Stromal cell of bone marrow (primary cell): ENCODE results near the gene NECTIN1.

Experiments used
- DNase-seq: peaks from one replicate; pipeline ENCODE4 v3.0.0-alpha.2; 2012; ENCODE audit warnings: low read depth

The NECTIN1 gene, protein sequence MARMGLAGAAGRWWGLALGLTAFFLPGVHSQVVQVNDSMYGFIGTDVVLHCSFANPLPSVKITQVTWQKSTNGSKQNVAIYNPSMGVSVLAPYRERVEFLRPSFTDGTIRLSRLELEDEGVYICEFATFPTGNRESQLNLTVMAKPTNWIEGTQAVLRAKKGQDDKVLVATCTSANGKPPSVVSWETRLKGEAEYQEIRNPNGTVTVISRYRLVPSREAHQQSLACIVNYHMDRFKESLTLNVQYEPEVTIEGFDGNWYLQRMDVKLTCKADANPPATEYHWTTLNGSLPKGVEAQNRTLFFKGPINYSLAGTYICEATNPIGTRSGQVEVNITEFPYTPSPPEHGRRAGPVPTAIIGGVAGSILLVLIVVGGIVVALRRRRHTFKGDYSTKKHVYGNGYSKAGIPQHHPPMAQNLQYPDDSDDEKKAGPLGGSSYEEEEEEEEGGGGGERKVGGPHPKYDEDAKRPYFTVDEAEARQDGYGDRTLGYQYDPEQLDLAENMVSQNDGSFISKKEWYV

DNA sequence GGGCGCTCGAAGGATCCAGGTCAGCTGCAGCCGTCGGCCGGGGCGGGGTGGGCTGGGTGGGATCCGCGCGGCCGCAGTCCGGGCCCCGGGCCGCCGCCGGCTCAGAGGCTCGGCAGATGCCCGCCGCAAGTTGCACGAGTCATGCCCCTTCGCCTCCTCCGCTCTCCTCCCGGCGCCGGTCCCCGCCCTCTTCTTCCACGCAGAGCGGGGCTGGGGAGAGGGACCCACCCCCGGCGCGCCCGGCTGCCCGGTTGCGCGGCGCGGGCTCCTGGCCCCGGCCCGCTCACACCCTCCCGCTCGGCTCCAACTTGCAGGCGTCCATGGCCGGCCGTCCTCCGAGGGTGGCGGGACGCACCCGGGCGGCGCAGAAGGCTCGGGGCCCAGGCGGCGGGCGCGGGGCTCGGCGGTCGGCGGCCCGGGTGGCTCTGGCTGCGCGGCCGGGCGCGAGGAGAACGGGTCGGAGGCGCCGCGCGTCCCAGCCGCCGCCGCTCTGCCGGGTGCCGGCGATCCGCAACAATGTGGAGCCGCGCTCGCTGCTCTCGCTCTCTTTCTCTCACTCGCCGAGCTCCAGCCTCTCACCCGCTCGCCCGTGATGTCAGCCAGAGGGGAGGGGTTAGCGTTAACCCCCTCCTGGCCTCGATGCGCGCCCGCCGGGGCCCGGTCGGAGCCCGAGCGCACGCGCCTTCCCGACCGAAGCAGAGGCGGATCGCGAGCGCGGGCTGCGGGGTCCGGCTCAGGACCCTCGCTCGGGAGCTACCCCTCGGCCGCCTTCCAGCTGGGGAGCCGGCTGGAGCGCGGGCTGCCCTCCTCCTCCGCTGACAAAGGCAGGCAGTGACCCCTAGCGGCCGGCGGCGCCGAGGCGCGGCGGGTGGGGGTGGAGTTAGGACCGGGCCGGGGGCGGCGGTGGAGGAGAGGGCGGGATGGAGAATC lies at the start of gene NECTIN1:
NECTIN1 (minus strand) TSS at position 550 of the 930 bp plus-strand sequence. CDS start 647 bp downstream, outside the sequence.
- DNase-seq = peak; percentile 66

DNA sequence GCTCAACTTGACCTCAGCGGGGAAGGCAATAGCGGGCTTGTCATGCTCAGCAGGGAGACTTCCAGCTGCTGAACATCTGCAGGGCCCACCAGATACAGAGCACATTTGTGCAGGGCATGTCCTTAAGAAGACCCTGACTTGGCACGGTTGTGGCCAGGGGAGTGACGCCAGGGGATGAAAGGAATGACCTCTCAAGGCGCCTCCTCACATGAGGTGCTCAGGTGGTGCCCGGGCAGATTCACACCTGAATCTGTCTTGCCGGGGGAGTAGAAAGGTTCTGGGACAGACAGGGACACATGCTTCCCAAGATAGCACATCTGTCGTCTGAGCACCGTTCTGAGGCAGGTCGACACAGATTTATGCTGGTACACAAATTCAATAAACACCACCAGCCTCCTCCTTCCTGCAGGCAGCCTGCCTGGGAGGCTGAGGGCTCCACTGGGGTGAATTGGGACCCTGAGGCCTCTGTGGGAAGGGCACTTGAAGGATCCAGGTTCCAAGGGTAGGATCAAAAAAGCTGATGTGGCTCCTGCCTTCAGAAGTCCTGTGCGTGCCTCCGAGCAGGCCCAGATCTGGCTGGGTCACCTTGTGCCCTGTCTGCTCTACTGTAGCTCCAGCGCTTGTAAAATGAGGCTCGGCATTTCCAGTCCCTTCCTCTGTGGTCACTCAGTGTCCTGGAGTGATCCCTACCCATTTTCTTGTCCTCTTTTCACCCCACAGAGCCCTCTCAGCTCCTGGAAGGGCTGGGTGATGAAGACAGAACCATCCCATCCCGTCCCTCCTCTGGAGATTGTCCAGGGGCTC lies 49.6 kb upstream of the NECTIN1 start:
- no peak for DNase-seq

DNA sequence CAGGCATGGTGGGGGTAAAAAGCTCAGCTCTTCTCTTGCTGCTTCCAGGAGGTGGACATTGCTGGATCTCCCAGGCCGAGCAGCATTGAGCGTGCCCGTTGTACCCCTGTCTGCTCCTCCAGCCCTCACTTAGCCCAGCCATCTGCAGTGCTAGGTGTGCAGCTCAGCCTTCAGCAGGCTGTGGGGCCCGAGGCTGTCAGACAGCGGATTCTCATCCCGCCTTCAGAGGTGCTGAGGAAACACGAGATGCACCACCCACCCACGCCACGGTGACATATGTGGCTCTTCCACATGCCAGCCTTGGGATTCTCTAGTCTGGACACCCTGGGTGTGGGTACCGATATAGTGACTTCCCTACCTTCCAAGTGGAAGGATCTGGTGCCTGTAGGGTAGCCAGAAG lies 48.9 kb upstream of the NECTIN1 start:
- DNase-seq = no peak

DNA sequence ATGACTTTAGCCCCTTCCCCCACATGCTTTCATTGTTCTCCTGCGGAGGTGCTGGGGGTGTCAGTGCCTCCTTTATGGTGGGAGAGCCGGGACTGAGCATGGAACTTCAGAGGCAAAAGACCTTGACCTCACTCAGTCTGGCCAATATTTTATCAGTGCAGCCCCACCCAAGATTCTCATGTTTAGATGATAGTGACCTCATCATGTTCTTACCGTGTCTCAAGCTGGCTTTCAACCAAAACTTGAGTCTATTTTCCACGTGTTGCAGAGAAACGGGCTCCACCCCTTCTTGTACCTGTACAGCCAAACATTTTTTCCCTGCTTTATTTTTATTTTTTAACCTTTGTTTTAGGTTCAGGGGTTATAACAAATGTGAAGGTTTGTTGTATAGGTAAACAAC lies 47.7 kb upstream of the NECTIN1 start:
- DNase-seq = no peak

DNA sequence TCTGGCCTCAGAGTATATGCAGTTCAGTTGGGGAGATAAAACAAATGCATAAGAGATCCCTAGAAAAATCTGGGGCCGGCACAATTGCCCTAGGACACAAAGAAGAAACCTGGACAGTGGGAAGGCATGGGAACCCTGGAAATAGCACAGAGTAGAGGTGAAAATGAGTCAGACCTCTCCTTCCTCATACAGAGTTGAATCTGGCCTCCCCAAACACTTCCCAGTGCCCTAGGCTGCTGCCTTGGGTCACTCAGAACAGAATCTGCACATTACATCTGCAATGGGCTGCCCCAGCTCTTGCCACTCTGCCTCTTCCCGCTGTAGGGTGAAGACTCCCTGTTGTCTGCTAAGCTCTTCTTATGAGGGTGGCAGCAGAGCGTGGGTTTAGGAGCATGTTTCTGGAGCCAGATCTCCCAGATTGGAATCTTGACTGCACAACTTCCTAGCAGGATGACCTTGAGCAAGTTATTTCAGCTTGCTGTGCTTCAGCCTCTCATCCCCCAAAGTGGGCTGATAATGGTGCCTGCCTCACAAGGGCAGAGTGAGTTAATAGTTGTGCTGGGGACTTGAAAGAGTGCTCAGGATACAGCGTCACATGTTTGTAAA lies 47.1 kb upstream of the NECTIN1 start:
- DNase-seq = no peak

DNA sequence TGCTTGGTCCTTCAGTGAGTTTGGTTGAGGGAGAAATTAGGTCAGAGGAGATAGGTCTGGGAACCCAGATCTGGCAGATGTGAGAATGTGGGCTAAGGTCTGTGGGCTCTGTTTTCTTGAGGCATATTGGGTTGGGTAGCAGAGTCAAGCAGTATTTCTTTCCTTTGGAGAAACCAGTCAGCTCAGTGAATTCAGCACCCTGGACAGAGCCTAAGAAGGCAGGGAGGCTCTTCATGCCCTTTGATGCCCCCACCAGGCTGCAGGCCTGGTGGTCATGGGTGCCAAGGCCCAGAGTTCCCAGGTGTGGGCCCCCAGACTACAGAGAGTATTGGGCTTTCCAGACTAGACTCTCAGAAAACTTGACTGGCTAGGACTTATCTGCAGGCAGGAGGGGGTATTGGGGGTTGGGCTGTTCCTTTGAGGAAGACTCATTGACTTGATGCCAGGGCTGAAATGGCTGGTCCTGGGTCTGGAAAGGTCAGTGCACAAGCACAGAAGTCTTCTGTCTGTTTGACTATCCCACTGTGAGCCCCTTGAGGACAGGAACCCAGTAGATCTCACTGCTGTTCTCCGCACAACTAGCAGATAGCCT lies 45.3 kb upstream of the NECTIN1 start:
- peak; percentile 13 for DNase-seq

DNA sequence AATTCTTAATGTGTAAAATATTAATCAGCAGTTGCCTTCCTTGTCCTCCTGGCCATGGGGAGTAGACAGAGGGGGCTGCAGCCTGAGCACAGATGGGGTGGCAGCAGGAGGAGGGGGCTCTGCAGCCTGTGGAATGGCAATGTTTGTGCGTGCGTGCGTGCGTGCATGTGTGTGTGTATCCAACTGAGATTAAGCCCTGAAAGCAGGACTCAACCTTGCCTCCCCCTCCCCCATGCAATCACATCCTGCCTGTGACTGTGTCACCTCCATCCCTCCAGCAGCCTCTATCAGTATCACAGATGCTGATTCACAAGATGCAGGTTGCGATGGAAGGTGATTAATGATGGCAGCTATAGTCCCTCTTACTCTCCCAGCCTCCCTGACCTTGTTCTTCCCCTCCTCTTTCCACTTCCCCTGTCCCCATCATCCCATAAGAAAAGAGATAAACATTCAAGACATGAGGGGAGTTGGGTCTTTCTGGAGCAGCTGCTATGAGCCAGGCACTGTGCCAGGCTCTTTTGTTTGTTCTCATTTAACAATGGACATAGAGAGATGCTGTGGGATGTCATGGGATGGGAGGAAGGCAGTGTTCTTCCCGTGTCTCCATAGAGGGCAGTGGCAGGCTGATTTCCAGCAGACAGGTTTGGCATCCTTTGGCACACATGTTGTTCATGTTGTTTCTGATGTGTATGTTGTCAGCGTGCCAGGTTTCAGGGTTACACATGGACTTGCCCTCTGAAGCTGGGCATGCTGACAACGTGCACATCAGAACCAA lies 43.8 kb upstream of the NECTIN1 start:
- DNase-seq = no peak

DNA sequence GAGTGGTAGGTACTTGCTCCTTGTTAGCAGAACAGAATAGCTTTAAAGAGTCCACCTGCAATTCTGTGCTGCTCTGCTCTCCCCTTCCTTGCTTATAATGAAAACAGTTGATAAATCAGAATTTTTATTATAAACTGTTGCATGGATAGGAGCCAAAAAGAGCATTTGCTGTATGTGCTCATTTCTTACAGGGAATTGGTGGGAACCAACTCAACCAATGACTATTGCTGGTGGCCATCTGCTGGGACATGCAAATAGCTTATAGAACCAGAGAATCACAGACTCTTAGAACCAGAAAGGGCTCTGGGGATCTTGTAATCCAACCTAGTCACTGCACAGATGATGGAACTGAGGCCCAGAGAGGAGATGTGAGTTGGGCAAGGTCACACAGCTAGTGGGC lies 43.1 kb upstream of the NECTIN1 start:
- DNase-seq = no peak

DNA sequence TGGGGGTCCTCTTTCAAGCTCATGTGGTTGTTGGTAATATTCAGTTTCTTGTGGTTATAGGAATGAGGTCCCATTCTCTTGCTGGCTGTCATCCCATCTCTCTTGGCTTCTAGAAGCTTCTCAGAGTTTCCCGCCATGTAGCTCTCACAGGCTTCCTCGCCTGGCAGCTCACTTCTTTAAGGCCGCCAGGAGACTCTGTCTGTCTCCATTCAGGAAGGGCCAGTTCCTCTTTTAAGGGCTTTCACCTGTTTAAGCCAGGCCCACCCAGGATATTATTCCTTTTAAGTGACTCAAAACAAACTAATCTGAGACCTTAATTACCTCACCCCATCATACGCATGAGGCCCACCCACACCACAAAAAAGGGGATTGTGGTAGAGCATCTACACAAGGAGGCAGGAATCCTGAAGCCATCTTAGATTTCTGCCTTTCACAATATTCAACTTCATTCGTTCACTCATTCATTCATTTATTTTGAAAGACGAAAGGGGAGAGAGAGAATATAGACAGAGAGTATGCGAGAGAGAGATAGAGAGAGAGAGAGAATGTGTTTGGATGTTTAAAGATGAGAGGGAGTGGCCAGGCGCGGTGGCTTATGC lies 42.3 kb upstream of the NECTIN1 start:
- no peak for DNase-seq

DNA sequence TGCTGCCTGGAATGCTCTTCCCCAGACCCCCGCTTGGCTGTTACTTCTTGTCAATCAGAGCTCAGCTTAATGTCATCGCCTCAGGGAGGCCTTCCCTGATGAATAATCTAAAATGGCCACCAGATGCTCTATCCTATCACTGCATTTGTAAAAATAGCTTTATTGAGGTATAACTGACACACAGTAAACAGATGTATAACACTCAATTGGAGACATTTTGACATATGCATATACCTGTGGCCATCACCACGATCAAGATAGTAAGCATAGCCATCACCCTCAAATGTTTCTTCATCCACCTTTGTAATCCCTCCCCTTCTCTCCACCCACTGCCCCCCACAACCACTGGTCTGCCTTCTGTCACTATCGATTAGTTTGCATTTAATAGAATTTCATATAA lies 36.6 kb upstream of the NECTIN1 start:
- DNase-seq = no peak

DNA sequence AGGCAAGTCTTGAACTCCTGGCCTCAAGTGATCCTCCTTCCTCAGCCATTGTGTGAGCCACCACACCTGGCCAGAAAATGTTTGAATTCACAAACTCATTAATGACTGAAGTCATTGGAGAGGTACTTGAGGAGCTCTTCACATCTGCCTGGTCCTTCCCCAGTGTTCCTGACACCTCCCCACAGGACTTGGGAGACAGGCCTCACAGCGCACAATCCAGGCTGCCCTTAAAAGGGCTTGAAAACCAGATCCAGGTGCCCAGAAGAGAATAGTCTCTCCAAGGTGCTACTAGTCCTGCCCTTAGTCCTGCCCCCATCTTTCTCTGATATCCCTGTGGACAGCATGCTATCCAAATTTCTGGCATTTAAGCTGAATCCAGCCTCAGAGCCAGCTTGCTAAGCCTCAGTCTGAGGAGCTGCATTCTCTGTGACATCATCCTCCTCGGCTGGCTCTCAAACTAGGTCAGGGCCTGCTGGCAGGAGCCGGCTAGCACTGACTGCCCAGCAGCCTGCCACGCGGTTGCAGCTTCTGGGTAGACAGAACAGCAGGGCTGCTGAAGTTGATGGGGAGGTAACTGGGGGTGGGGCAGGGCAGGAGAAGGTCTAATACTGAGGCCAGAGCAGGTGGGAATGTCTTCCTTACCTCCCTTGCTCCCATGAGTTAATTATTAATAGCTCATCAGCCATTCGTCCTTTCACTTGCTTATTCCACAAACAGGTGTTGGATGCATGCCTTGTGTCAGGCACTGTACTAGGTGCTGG lies 35.3 kb upstream of the NECTIN1 start:
- peak; percentile 67 for DNase-seq

DNA sequence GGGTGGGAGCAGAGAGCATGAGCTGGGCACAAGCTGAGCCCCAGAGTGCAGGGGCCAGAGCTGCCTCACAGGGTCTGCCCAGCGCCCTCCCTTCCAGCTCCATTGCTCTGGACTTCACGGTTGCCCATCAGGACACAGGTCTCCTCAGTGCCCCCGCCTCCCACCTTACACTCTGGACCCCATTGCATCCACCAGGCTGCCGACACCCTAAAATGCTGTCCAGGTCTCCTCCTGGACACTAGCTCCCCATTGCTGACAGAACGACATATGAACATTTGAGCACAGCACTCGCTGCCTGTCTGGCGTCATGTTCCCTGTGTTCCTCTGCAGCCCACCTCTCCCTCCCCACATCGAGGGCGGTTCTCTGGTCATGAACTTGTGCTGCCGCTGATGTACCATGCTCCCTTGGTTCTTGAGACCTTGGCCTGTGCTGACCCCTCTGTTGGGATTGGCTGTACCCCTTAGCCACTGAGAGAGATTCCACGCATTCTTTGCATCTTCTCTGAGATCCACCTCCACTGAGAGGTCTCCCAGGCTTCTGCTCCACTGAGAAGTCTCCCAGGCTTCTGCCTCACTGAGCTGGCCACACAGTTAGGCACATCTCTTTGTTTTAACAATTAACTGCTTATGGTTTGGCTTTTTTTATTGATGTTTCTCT lies 34.2 kb upstream of the NECTIN1 start:
- DNase-seq = no peak

DNA sequence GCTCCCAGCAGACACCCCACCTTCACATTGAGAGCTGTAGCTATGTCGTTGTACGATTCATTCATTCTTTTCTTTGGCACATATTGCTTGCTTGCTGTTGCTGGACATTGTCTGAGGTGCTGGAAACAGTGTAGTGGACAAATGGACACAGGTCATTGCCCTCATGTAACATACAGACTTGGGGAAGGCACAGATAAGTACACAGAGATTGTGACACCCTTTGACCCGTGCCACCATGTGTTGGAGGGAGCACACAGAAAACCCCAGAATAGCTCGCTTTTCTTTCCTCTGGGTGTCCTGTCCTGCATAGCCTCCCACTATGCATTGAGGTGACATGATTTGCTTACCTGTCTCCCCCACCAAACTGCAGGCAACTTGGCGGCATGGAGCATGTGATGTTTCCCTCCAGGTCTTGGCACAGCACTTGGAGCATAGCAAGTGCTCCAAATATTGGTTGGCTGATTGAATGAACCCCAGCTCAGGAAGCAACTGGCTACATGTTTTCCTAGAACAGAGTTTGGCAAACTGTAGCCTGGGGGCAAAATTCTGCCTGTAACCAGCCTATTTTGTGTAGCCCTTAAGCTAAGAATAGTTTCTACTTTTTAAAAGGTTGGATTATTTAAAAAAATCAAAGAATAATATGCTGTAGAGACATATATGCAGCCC lies 30.9 kb upstream of the NECTIN1 start:
- DNase-seq = no peak

DNA sequence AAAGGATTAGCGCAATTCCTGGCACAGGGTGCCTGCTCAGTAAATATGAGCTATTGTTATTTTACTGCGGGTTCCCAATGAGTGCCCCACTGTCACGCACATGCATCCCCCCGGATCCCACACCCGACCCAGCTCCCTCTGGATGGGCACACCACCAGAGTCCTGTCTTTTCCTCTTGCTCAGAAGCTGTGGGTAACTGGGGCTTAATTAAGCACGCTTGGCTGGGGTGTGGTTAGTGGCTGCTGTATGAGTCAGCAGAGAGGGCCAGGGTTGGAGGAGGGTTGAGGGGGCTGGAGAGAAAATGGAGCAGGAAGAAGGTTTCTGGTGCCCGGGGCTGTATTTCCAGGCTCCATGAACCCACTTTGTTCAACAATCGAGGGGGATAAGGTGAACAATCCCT lies 30.3 kb upstream of the NECTIN1 start:
- peak; percentile 43 for DNase-seq

DNA sequence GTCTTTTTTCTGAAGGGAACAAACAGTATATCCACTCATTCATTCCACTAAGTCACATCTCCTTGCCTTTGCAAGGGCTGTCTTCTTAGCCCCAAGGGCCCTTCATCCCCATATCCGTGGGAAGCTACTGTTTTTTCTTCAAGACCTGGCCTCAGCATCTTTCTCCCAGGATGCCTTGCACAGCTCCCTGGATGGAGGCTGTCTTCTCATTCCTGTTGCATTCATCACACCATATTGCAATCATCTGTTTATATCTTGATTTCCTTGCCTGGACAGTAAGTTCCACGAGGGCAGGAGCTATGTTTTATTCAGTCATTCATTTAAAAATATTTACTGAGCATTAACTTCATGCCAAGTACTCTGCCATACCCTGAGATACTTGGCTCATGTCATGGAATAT lies 29.3 kb upstream of the NECTIN1 start:
- DNase-seq = peak; percentile 25

DNA sequence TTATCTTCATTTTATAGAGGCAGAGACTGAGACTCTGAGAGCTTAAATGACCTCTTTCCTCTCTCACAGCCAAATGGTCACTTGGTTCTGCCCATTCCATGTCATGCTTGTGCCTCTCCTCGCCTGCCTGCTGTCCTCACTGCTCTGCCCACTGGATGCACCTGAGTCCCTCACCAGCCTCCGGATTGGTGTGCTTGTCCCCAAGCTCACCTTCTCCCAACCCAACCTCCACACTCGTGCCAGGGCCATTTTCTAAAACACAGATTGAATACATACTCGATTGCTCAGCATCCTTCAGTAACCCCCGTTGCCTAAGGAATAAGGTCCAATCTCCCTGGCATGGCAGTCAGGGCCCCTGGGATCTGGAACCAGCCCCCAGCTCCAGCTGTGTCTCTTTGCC lies 28.4 kb upstream of the NECTIN1 start:
- no peak for DNase-seq

DNA sequence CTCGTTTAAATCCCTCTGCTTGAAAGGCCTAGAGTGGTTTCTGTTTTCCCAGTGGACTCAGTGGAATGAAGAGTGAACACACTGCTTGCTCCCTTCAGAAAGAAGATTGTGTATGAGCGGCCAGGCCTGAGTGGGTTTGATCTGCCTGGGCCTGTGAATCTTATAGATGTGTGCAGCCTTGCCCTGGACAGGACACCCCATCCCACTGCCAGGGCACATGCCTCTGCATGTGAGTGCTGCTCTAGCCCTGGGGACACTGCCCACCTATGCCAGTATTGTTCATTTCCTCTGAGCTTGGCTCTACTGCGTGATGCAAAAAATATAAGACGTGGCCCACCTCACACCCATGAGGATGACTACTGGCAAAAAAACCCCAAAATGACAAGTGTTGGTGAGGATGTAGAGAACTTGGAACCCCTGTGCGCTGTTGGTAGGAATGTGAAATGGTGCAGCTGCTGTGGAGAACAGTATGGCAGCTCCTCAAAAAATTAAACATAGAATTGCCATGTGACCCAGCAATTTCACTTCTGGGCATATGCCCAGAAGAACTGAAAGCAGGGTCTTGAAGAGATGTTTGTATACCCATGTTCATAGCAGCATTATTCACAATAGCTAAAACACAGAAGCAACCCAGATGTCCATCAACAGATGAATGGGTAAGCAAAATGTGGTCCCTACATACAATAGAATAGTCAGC lies 27.3 kb upstream of the NECTIN1 start:
- DNase-seq = no peak
